Neural cell (in vitro differentiated cells): ENCODE results near the gene MAP2. TPM values are rescaled to one million over a fixed set of nuclear protein-coding genes. Genes with fewer than 3 reads are reported as not detected.

Source experiments
- H2AFZ ChIP-seq: fragments of 200-600, 300-800 bp; sonication (generic), shearing (Covaris generic); 2 replicates; pipeline ENCODE4 v1.6.0; 2014; ENCODE audit warnings: low read depth, mild to moderate bottlenecking, antibody characterized with exemption, low read length, moderate library complexity
- H3F3A ChIP-seq: fragments of 200-600 bp; shearing (Covaris generic); 2 replicates; pipeline ENCODE4 v1.6.1; 2016; ENCODE audit warnings: mild to moderate bottlenecking, moderate library complexity, mixed read lengths, antibody characterized with exemption, low read length; ENCODE audit not compliant: insufficient read depth, poor library complexity, severe bottlenecking
- H3K27ac ChIP-seq: fragments of 200-600, 300-800 bp; sonication (generic), shearing (Covaris generic); 2 replicates; pipeline ENCODE4 v1.5.1; 2014; ENCODE audit warnings: mild to moderate bottlenecking, low read length, moderate library complexity
- H3K27me3 ChIP-seq: fragments of 300-800, 200-600 bp; sonication (generic), shearing (Covaris generic); 2 replicates; pipeline ENCODE4 v1.6.0; 2014; ENCODE audit warnings: mild to moderate bottlenecking, low read depth, low read length, moderate library complexity; ENCODE audit not compliant: insufficient read depth
- H3K36me3 ChIP-seq: fragments of 300-800, 200-600 bp; sonication (generic), shearing (Covaris generic); 2 replicates; pipeline ENCODE4 v1.5.1; 2014; ENCODE audit warnings: mild to moderate bottlenecking, antibody characterized with exemption, low read length, moderate library complexity; ENCODE audit not compliant: insufficient read depth
- H3K4me2 ChIP-seq: fragments of 300-800, 200-600 bp; sonication (generic), shearing (Covaris generic); 2 replicates; pipeline ENCODE4 v1.6.0; 2014; ENCODE audit warnings: mild to moderate bottlenecking, low read length
- H3K4me3 ChIP-seq: fragments of 300-800, 200-600 bp; sonication (generic), shearing (Covaris generic); 2 replicates; pipeline ENCODE4 v1.5.1; 2014; ENCODE audit warnings: mild to moderate bottlenecking, low read length, moderate library complexity
- H3K79me2 ChIP-seq: fragments of 200-600 bp; shearing (Covaris generic); replicated peaks from 2 replicates; pipeline ENCODE4 v1.6.0; 2014; ENCODE audit warnings: mild to moderate bottlenecking, low read length, moderate library complexity; ENCODE audit not compliant: insufficient read depth
- H3K9ac ChIP-seq: fragments of 300-800, 200-600 bp; sonication (generic), shearing (Covaris generic); 2 replicates; pipeline ENCODE4 v1.6.1; 2016; ENCODE audit warnings: mild to moderate bottlenecking, low read length, mixed read lengths
- H3K9me2 ChIP-seq: fragments of 200-600 bp; shearing (Covaris generic); 2 replicates; pipeline ENCODE4 v1.6.1; 2016; ENCODE audit warnings: mild to moderate bottlenecking, low read length, mixed read lengths; ENCODE audit not compliant: insufficient read depth
- H3K9me3 ChIP-seq: fragments of 200-600, 300-800 bp; sonication (generic), shearing (Covaris generic); 2 replicates; pipeline ENCODE4 v1.6.1; 2016; ENCODE audit warnings: mild to moderate bottlenecking, mixed run types, low read length, moderate library complexity, mixed read lengths
- H4K20me1 ChIP-seq: fragments of 200-600 bp; shearing (Covaris generic); 2 replicates; pipeline ENCODE4 v1.6.1; 2016; ENCODE audit warnings: mild to moderate bottlenecking, mixed run types; ENCODE audit not compliant: insufficient read depth
- EP300 ChIP-seq: fragments of 450-650 bp; conservative IDR thresholded peaks from 2 replicates; pipeline ENCODE4 v1.6.1; 2014; ENCODE audit warnings: antibody characterized with exemption, mild to moderate bottlenecking, moderate library complexity; ENCODE audit not compliant: poor library complexity, severe bottlenecking
- EZH2 ChIP-seq: fragments of 200-600, 300-800 bp; shearing (Covaris generic), sonication (generic); IDR thresholded peaks from 2 replicates; pipeline ENCODE4 v1.6.1; 2014; ENCODE audit warnings: antibody characterized with exemption, low read length, borderline replicate concordance, mild to moderate bottlenecking; ENCODE audit not compliant: insufficient read depth, poor library complexity, severe bottlenecking
- MXI1 ChIP-seq: fragments of 450-650 bp; conservative IDR thresholded peaks from 2 replicates; pipeline ENCODE4 v1.6.1; 2014; ENCODE audit warnings: antibody characterized with exemption, mild to moderate bottlenecking; ENCODE audit not compliant: poor library complexity, severe bottlenecking
- POLR2AphosphoS5 ChIP-seq: IDR thresholded peaks from 2 replicates; pipeline ENCODE4 v1.6.1; 2012
- RAD21 ChIP-seq: fragments of 450-650 bp; conservative IDR thresholded peaks from 2 replicates; pipeline ENCODE4 v1.6.1; 2014; ENCODE audit warnings: antibody characterized with exemption, mild to moderate bottlenecking, moderate library complexity
- SMC3 ChIP-seq: fragments of 450-650 bp; conservative IDR thresholded peaks from 2 replicates; pipeline ENCODE4 v1.6.1; 2014; ENCODE audit warnings: antibody characterized with exemption, mild to moderate bottlenecking, moderate library complexity; ENCODE audit not compliant: poor library complexity
- TAF1 ChIP-seq: IDR thresholded peaks from 2 replicates; pipeline ENCODE4 v1.6.1; 2012; ENCODE audit warnings: low read depth
- polyA plus RNA-seq: library from polyadenylated mRNA; depleted of rRNA; stranded (reverse); fragments of >200 nt; gene quantifications from 2 replicates; pipeline ENCODE4 v1.2.3, GENCODE V29; 2014
- TF ChIP-seq, protein P1 (sequence below): fragments of 450-650 bp; IDR thresholded peaks from 2 replicates; pipeline ENCODE4 v1.5.1; 2014; ENCODE audit warnings: antibody characterized with exemption, mild to moderate bottlenecking, moderate library complexity; ENCODE audit not compliant: poor library complexity, severe bottlenecking
- TF ChIP-seq, protein P2 (sequence below): IDR thresholded peaks from 2 replicates; pipeline ENCODE4 v1.6.1; 2012; ENCODE audit warnings: borderline replicate concordance

MAP2 gene
- polyA plus RNA-seq, 1 donor from 2014 or later, result 450 TPM

DNA sequence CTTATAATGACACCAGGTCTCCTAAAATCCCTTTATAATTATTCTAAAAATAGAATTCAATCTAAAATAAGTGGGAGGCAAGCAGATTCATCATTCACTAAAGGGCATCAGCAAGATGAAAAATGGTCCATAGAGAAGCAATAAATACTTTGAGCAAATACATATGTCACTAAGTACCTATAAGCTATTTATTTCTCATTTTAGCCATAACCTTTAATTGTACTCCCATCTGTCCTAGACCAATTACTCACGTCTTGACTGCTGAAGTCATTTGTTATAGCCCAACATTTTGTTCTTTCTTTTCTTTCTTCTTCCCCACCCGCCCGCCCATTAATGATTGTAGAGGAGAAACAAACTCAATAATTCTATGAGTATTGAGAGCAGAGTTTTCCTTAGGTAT, 105.7 kb downstream of the MAP2 start:
- Histone ChIP-seq H3K9me3 (no peaks in the 10 kb centered on the region), H3K27ac (no peak overlapping the region), H3K79me2 (peaks cover 73% of the 10 kb centered on the region), H3K4me2 (no peak overlapping the region), H3K9ac (no peak overlapping the region), H2AFZ (no peak overlapping the region), H3K9me2 (no peaks in the 10 kb centered on the region), H3K27me3 (no peaks in the 10 kb centered on the region), H3F3A (no peaks in the 10 kb centered on the region), H3K4me3 (no peak overlapping the region), H4K20me1 (no peaks in the 10 kb centered on the region), H3K36me3 (no peaks in the 10 kb centered on the region)
- TF ChIP-seq, protein P1, sequence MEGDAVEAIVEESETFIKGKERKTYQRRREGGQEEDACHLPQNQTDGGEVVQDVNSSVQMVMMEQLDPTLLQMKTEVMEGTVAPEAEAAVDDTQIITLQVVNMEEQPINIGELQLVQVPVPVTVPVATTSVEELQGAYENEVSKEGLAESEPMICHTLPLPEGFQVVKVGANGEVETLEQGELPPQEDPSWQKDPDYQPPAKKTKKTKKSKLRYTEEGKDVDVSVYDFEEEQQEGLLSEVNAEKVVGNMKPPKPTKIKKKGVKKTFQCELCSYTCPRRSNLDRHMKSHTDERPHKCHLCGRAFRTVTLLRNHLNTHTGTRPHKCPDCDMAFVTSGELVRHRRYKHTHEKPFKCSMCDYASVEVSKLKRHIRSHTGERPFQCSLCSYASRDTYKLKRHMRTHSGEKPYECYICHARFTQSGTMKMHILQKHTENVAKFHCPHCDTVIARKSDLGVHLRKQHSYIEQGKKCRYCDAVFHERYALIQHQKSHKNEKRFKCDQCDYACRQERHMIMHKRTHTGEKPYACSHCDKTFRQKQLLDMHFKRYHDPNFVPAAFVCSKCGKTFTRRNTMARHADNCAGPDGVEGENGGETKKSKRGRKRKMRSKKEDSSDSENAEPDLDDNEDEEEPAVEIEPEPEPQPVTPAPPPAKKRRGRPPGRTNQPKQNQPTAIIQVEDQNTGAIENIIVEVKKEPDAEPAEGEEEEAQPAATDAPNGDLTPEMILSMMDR, result no peak
- TF ChIP-seq EP300, result no peak
- no peak for TF ChIP-seq RAD21
- TF ChIP-seq, protein P2, sequence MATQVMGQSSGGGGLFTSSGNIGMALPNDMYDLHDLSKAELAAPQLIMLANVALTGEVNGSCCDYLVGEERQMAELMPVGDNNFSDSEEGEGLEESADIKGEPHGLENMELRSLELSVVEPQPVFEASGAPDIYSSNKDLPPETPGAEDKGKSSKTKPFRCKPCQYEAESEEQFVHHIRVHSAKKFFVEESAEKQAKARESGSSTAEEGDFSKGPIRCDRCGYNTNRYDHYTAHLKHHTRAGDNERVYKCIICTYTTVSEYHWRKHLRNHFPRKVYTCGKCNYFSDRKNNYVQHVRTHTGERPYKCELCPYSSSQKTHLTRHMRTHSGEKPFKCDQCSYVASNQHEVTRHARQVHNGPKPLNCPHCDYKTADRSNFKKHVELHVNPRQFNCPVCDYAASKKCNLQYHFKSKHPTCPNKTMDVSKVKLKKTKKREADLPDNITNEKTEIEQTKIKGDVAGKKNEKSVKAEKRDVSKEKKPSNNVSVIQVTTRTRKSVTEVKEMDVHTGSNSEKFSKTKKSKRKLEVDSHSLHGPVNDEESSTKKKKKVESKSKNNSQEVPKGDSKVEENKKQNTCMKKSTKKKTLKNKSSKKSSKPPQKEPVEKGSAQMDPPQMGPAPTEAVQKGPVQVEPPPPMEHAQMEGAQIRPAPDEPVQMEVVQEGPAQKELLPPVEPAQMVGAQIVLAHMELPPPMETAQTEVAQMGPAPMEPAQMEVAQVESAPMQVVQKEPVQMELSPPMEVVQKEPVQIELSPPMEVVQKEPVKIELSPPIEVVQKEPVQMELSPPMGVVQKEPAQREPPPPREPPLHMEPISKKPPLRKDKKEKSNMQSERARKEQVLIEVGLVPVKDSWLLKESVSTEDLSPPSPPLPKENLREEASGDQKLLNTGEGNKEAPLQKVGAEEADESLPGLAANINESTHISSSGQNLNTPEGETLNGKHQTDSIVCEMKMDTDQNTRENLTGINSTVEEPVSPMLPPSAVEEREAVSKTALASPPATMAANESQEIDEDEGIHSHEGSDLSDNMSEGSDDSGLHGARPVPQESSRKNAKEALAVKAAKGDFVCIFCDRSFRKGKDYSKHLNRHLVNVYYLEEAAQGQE, result no peak
- no peak for TF ChIP-seq POLR2AphosphoS5
- no peak for TF ChIP-seq EZH2
- TF ChIP-seq TAF1, result no peak
- no peak for TF ChIP-seq SMC3
- no peak for TF ChIP-seq MXI1

DNA sequence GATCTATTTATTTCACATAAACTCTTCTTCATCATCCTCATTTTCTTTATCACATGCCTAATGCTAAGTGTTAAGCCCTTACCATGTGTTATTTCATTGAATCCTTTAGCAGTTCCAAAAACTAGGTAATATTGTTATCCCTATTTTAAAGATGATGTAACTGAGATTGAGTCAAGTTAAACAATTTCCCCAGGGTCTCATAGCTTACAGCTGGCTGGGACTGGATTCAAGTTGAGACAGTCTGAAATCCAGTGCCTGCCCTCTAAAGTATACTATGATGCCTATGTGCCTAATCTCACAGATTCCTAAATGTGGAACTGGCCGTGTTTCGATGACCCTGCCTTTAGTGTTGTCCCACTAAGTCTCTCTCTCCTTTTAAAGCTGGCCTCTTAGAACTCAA, 108.5 kb downstream of the MAP2 start:
- Histone ChIP-seq H3K4me2 (no peak overlapping the region), H3F3A (no peaks in the 10 kb centered on the region), H4K20me1 (no peaks in the 10 kb centered on the region), H2AFZ (no peak overlapping the region), H3K36me3 (no peaks in the 10 kb centered on the region), H3K27me3 (no peaks in the 10 kb centered on the region), H3K27ac (no peak overlapping the region), H3K9me3 (no peaks in the 10 kb centered on the region), H3K4me3 (no peak overlapping the region), H3K79me2 (peaks cover 62% of the 10 kb centered on the region), H3K9me2 (no peaks in the 10 kb centered on the region), H3K9ac (no peak overlapping the region)
- TF ChIP-seq POLR2AphosphoS5, result no peak
- TF ChIP-seq, protein P2, result no peak
- TF ChIP-seq TAF1, result no peak
- TF ChIP-seq SMC3, result no peak
- TF ChIP-seq MXI1, result no peak
- TF ChIP-seq, protein P1, result no peak
- TF ChIP-seq EZH2, result no peak
- TF ChIP-seq RAD21, result no peak
- no peak for TF ChIP-seq EP300
